HG02938 (cell line): ENCODE measurements around the gene ISCU.
"Not testable (repeated sequence)": the region's sequence is repeated elsewhere in the genome, so short reads cannot be mapped to it uniquely, and the experiment has no call there.

Experiments used
- ATAC-seq: cut with Tn5 transposase; IDR thresholded peaks from one replicate; pipeline ENCODE4 v1.9.1; 2021; ENCODE audit warnings: mild to moderate bottlenecking, moderate library complexity; ENCODE audit not compliant: unreplicated experiment

Gene ISCU

GRCh38 chr12:108586306-108586705, 23.9 kb downstream of the ISCU start:
- ATAC-seq: no peak

DNA sequence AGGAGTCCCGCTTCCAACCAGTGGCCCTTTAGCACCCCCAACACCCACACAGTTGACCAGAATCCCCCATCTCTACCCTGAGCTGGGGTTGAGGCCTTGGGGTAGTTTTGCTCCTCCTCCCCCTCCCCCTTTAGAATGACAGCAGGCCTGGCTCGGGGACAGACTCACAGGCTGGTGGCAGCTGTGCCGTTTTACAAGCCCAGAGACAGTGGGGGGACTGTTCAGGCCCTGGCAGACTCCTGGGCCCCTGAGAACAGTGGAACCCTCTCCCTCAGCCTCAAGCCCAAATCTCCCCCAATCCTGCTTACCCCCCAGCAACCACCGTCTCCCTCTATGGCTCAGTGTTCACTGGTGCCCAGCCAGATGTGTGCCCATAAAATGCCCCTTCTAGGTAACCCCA, 25.4 kb downstream of the ISCU start:
- no peak for ATAC-seq

DNA sequence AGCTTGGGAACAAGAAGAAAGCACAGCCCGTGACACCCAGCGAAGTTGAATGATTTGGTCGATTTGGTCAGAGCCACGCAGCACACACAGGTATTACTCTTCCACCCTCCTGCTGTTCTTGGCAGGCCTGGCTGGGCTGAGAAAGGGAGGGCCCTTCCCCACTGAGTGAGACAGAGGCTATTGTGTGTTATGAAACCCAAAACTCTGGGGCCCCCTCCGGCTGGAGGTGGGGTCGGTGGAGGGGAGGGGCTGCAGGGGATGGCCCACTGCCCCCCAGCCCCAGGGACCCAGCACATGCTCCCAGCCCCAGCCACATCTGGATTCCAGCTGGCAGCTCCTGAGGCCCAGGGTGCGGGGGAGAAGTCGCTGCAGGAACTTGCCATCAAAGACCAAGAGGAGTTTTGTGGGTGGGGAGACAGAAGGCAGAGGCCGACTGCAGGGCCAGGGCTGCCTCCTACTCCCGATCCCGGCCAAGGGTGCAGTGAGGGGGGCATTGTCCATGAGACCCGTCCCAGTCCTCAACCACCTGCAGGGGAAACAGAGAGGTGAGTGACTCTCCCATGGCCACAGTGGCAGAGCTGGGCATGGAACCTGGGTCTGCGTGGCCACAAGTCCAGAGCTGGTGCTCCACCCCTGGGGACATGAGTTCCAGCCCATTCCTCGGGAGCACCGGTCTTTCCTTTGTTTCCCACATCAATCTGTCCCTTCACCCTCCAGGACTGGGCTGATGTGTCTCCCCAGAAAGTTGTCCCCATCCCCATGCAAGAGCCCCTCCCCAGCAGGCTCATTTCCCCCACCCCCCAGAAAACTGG, 26.8 kb downstream of the ISCU start:
- ATAC-seq: no peak

GRCh38 chr12:108589840-108590229, 27.4 kb downstream of the ISCU start:
- ATAC-seq: no peak

DNA sequence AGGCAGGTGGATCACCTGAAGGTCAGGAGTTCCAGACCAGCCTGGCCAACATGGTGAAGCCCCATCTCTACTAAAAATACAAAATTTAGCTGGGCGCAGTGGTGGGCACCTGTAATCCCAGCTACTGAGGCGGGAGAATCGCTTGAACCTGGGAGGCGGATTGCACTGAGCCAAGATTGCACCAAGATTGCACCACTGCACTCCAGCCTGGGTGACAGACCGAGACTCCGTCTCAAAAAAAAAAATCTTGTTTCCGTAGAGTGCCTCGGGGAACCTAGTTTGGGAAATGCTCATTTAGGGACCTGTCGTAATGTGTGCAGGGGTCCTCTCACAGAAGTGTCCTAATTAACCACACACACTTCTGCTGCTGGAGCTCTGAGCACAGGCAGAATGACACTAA, 28.1 kb downstream of the ISCU start:
- not testable (repeated sequence) for ATAC-seq

DNA sequence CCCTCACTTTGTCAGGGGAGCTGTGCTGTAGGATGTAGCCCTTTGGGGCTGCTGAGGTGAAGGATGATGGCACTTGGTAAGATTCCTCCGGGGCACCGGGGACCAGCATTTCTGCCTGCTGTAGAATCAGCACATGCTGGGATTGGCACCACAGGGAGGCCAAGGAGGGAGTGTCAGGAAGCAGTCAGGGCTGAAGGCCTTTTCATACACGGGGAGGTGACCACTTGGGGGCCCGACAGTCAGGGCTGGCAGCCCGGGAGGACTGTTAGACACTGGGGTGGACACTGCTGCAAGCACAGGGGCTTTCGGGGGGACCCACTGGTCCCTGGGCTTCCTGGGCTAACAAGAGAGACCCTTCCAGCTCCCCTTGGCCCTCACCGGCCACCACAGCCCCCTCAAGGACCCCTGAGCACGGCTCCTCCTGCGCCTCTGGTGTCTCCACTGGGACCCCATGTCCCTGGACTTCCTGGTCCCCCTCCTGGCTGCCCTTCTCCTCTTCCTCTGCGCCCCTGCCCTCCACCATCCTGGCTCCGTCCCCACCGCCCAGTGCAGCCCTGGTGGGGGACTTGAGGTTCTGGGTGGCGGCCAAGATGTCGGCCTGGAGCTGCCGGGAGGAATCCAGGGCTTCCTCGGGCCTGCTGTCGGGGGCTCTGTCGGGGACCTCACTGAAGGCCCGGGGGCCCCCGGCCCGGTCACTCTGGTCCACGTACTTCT, 29.0 kb downstream of the ISCU start:
- ATAC-seq: no peak

GRCh38 chr12:108592033-108592909, 29.9 kb downstream of the ISCU start:
- ATAC-seq: no peak

- ATAC-seq: no peak
Measured at GRCh38 chr12:108594323-108594903, 32.0 kb downstream of the ISCU start.

GRCh38 chr12:108594960-108595710, 32.7 kb downstream of the ISCU start:
- ATAC-seq: no peak

GRCh38 chr12:108595711-108596647, 33.6 kb downstream of the ISCU start:
- ATAC-seq: no peak

- ATAC-seq: no peak
Measured at GRCh38 chr12:108596854-108597558, 34.6 kb downstream of the ISCU start.

GRCh38 chr12:108597559-108598471, 35.4 kb downstream of the ISCU start, which contains the start of gene TMEM119:
TSS of gene TMEM119 (minus strand) at chr12:108598084. CDS start at chr12:108592383, 5,701 bp downstream.
- no peak for ATAC-seq

GRCh38 chr12:108598553-108599250, 36.3 kb downstream of the ISCU start:
- ATAC-seq: no peak

GRCh38 chr12:108599541-108599940, 37.1 kb downstream of the ISCU start:
- no peak for ATAC-seq

GRCh38 chr12:108599948-108600701, 37.7 kb downstream of the ISCU start:
- ATAC-seq: no peak

GRCh38 chr12:108600702-108601007, 38.3 kb downstream of the ISCU start:
- ATAC-seq: no peak
